ENCODE measurements around the gene CARMIL3.

- TF ChIP-seq CEBPB (IDR thresholded peaks at IDR 0.05; ENCODE audit: low read depth, low read length) (no peak), CTCF (conservative IDR thresholded peaks at IDR 0.05; ENCODE audit: low read depth, low read length) (no peak), RAD21 (IDR thresholded peaks at IDR 0.05; ENCODE audit: low read length) (no peak), ELK1 (IDR thresholded peaks at IDR 0.05; ENCODE audit: borderline replicate concordance, low read depth, low read length) (no peak), POLR2A (IDR thresholded peaks at IDR 0.05; ENCODE audit: low read depth, low read length) (no peak), FOS (IDR thresholded peaks at IDR 0.05; ENCODE audit: low read depth, low read length) (no peak), RCOR1 (IDR thresholded peaks at IDR 0.05; ENCODE audit: insufficient replicate concordance, low read length) (no peak), SMC3 (IDR thresholded peaks at IDR 0.05; ENCODE audit: low read depth, low read length) (no peak), MAFK (IDR thresholded peaks at IDR 0.05; ENCODE audit: low read depth, low read length) (no peak), CHD1 (IDR thresholded peaks at IDR 0.05; ENCODE audit: low read depth, low read length) (no peak), RFX5 (IDR thresholded peaks at IDR 0.05; ENCODE audit: low read depth, low read length) (no peak), NFE2L2 (IDR thresholded peaks at IDR 0.05; ENCODE audit: low read depth, low read length) (no peak), MAZ (IDR thresholded peaks at IDR 0.05; ENCODE audit: borderline replicate concordance, low read depth, low read length) (no peak), USF2 (IDR thresholded peaks at IDR 0.05; ENCODE audit: low read depth, low read length) (no peak)
Measured at GRCh38 chr14:24110060-24110459, 58.3 kb downstream of the CARMIL3 start.

Data from IMR-90 (cell line).